ENCODE measurements around the gene KDM5C. TPM values are rescaled to one million over a fixed set of nuclear protein-coding genes. Genes with fewer than 3 reads are reported as not detected.

KDM5C gene
- total RNA-seq, 1 experiment from 2014 or later, result 112 TPM

- no peak for ATAC-seq
- TF ChIP-seq HMGA2 (CRISPR knock-in tag; IDR thresholded peaks at IDR 0.05) (no peak), TCF7 (CRISPR knock-in tag; IDR thresholded peaks at IDR 0.05; ENCODE audit: low read depth) (no peak), NFYB (CRISPR knock-in tag; conservative IDR thresholded peaks at IDR 0.05; ENCODE audit: low read depth) (no peak), ETV6 (CRISPR knock-in tag; IDR thresholded peaks at IDR 0.05) (no peak), SMAD3 (CRISPR knock-in tag; IDR thresholded peaks at IDR 0.05; ENCODE audit: borderline replicate concordance) (no peak), JAZF1 (CRISPR knock-in tag; IDR thresholded peaks at IDR 0.05) (no peak), ZNF138 (CRISPR knock-in tag; conservative IDR thresholded peaks at IDR 0.05) (no peak), FOXK1 (CRISPR knock-in tag; IDR thresholded peaks at IDR 0.05) (no peak), ZSCAN18 (CRISPR knock-in tag; IDR thresholded peaks at IDR 0.05) (no peak), TEAD1 (CRISPR knock-in tag; IDR thresholded peaks at IDR 0.05) (no peak), ATF1 (CRISPR knock-in tag; IDR thresholded peaks at IDR 0.05) (no peak), TP53 (CRISPR knock-in tag; IDR thresholded peaks at IDR 0.05) (no peak), SP1 (CRISPR knock-in tag; conservative IDR thresholded peaks at IDR 0.05) (no peak)
- TF ChIP-seq, protein P1, sequence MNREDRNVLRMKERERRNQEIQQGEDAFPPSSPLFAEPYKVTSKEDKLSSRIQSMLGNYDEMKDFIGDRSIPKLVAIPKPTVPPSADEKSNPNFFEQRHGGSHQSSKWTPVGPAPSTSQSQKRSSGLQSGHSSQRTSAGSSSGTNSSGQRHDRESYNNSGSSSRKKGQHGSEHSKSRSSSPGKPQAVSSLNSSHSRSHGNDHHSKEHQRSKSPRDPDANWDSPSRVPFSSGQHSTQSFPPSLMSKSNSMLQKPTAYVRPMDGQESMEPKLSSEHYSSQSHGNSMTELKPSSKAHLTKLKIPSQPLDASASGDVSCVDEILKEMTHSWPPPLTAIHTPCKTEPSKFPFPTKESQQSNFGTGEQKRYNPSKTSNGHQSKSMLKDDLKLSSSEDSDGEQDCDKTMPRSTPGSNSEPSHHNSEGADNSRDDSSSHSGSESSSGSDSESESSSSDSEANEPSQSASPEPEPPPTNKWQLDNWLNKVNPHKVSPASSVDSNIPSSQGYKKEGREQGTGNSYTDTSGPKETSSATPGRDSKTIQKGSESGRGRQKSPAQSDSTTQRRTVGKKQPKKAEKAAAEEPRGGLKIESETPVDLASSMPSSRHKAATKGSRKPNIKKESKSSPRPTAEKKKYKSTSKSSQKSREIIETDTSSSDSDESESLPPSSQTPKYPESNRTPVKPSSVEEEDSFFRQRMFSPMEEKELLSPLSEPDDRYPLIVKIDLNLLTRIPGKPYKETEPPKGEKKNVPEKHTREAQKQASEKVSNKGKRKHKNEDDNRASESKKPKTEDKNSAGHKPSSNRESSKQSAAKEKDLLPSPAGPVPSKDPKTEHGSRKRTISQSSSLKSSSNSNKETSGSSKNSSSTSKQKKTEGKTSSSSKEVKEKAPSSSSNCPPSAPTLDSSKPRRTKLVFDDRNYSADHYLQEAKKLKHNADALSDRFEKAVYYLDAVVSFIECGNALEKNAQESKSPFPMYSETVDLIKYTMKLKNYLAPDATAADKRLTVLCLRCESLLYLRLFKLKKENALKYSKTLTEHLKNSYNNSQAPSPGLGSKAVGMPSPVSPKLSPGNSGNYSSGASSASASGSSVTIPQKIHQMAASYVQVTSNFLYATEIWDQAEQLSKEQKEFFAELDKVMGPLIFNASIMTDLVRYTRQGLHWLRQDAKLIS (CRISPR knock-in tag; IDR thresholded peaks at IDR 0.05; ENCODE audit: borderline replicate concordance), result no peak
- TF ChIP-seq, protein P2, sequence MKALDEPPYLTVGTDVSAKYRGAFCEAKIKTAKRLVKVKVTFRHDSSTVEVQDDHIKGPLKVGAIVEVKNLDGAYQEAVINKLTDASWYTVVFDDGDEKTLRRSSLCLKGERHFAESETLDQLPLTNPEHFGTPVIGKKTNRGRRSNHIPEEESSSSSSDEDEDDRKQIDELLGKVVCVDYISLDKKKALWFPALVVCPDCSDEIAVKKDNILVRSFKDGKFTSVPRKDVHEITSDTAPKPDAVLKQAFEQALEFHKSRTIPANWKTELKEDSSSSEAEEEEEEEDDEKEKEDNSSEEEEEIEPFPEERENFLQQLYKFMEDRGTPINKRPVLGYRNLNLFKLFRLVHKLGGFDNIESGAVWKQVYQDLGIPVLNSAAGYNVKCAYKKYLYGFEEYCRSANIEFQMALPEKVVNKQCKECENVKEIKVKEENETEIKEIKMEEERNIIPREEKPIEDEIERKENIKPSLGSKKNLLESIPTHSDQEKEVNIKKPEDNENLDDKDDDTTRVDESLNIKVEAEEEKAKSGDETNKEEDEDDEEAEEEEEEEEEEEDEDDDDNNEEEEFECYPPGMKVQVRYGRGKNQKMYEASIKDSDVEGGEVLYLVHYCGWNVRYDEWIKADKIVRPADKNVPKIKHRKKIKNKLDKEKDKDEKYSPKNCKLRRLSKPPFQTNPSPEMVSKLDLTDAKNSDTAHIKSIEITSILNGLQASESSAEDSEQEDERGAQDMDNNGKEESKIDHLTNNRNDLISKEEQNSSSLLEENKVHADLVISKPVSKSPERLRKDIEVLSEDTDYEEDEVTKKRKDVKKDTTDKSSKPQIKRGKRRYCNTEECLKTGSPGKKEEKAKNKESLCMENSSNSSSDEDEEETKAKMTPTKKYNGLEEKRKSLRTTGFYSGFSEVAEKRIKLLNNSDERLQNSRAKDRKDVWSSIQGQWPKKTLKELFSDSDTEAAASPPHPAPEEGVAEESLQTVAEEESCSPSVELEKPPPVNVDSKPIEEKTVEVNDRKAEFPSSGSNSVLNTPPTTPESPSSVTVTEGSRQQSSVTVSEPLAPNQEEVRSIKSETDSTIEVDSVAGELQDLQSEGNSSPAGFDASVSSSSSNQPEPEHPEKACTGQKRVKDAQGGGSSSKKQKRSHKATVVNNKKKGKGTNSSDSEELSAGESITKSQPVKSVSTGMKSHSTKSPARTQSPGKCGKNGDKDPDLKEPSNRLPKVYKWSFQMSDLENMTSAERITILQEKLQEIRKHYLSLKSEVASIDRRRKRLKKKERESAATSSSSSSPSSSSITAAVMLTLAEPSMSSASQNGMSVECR (CRISPR knock-in tag; IDR thresholded peaks at IDR 0.05; ENCODE audit: borderline replicate concordance), result no peak
- H3K27me3 Mint-ChIP-seq (ENCODE audit: low read depth), result no peaks in the 10 kb centered on the region
- H3K4me3 Mint-ChIP-seq, result no peak overlapping the region
- DNase-seq (ENCODE audit: low spot score), result no peak
- CTCF ChIA-PET, result no interaction called here
- no peak overlapping the region for H3K27ac Mint-ChIP-seq
- H3K9me3 Mint-ChIP-seq, result no peaks in the 10 kb centered on the region
- POLR2A ChIA-PET, result no interaction called here
- H3K4me1 Mint-ChIP-seq, result peaks cover 12% of the 10 kb centered on the region; the same call in 1 of the 2 replicates
- H3K36me3 Mint-ChIP-seq, result no peaks in the 10 kb centered on the region
Measured at GRCh38 chrX:53265771-53266574, 41.0 kb upstream of the KDM5C start.

- CTCF ChIA-PET, result interaction anchor here (0.7 to 1.5 kb wide), 2 partner anchors 18 to 24 kb away, joined by 3 read pairs; no protein-coding TSS in a partner anchor
- Mint-ChIP-seq H3K27ac (no peak overlapping the region), H3K9me3 (no peaks in the 10 kb centered on the region), H3K27me3 (ENCODE audit: low read depth) (no peaks in the 10 kb centered on the region), H3K4me1 (peaks cover 12% of the 10 kb centered on the region; the same call in 1 of the 2 replicates), H3K4me3 (no peak overlapping the region), H3K36me3 (no peaks in the 10 kb centered on the region)
- TF ChIP-seq ZMAT4 (CRISPR knock-in tag; IDR thresholded peaks at IDR 0.05), result no peak
- DNase-seq (ENCODE audit: low spot score) (no peak), ATAC-seq (no peak)
- POLR2A ChIA-PET, result no interaction called here
Measured at GRCh38 chrX:53263597-53264094, 38.6 kb upstream of the KDM5C start.

All from WTC11 (cell line).